ENCODE measurements around the gene ANKRD12. TPM values are rescaled to one million over a fixed set of nuclear protein-coding genes. Genes with fewer than 3 reads are reported as not detected.

ANKRD12 gene
- total and polyA plus RNA-seq, 9 donors = 8.8 to 115 (median 72.9) TPM

- no peak overlapping the region for H3K27ac ChIP-seq
- no peak for DNase-seq
- H3K9me3 ChIP-seq = peaks cover 0 to 12% of the 10 kb centered on the region in 2 donors
- WGBS, 3 donors = 98 to 100% (median 99%) methylated on average over 2 of the region's 2 CpGs
- H3K27me3 ChIP-seq = no peaks in the 10 kb centered on the region
- H3K4me1 ChIP-seq (ENCODE audit: insufficient read depth) = no peaks in the 10 kb centered on the region
- intact Hi-C loops (cut with DNase I) = no loop called here
- no peak overlapping the region for H3K4me3 ChIP-seq
- TF ChIP-seq POLR2A (IDR thresholded peaks at IDR 0.05) (no peak), CTCF (IDR thresholded peaks at IDR 0.05) (no peak), EP300 (IDR thresholded peaks at IDR 0.05) (no peak)
- H3K36me3 ChIP-seq = no peaks in the 10 kb centered on the region
These were observed 95.4 kb downstream of the ANKRD12 start for GRCh38 chr18:9231852-9232486.

GRCh38 chr18:9232977-9233376 is 96.4 kb downstream of the ANKRD12 start:
- intact Hi-C loops (cut with DNase I) = no loop called here
- no peak overlapping the region for H3K4me3 ChIP-seq
- 96 to 100% (median 99%) methylated on average over 4 of the region's 4 CpGs for WGBS, 3 donors
- no peaks in the 10 kb centered on the region for H3K4me1 ChIP-seq (ENCODE audit: insufficient read depth)
- no peak for DNase-seq
- H3K27me3 ChIP-seq = no peaks in the 10 kb centered on the region
- peaks cover 0 to 12% of the 10 kb centered on the region in 2 donors for H3K9me3 ChIP-seq
- no peak overlapping the region for H3K27ac ChIP-seq
- TF ChIP-seq POLR2A (IDR thresholded peaks at IDR 0.05) (no peak), EP300 (IDR thresholded peaks at IDR 0.05) (no peak), CTCF (IDR thresholded peaks at IDR 0.05) (no peak)
- no peaks in the 10 kb centered on the region for H3K36me3 ChIP-seq

GRCh38 chr18:9233771-9234440 is 97.3 kb downstream of the ANKRD12 start:
- no peaks in the 10 kb centered on the region for H3K27me3 ChIP-seq
- no peaks in the 10 kb centered on the region for H3K4me1 ChIP-seq (ENCODE audit: insufficient read depth)
- peaks cover 0 to 12% of the 10 kb centered on the region in 2 donors for H3K9me3 ChIP-seq
- no peak for TF ChIP-seq CTCF (IDR thresholded peaks at IDR 0.05)
- no peak for TF ChIP-seq EP300 (IDR thresholded peaks at IDR 0.05)
- TF ChIP-seq POLR2A (IDR thresholded peaks at IDR 0.05) = no peak
- WGBS, 3 donors = 96 to 98% (median 98%) methylated on average over 10 of the region's 10 CpGs
- no peaks in the 10 kb centered on the region for H3K36me3 ChIP-seq
- H3K27ac ChIP-seq = no peak overlapping the region
- H3K4me3 ChIP-seq = no peak overlapping the region
- DNase-seq = no peak
- intact Hi-C loops (cut with DNase I) = no loop called here

GRCh38 chr18:9234528-9234927 is 97.9 kb downstream of the ANKRD12 start:
- Histone ChIP-seq H3K4me1 (ENCODE audit: insufficient read depth) (no peaks in the 10 kb centered on the region), H3K9me3 (peaks cover 0 to 12% of the 10 kb centered on the region in 2 donors), H3K4me3 (no peak overlapping the region), H3K36me3 (no peaks in the 10 kb centered on the region), H3K27ac (no peak overlapping the region), H3K27me3 (no peaks in the 10 kb centered on the region)
- intact Hi-C loops (cut with DNase I) = no loop called here
- no peak for DNase-seq
- 97 to 100% (median 98%) methylated on average over 4 of the region's 4 CpGs for WGBS, 3 donors
- no peak for TF ChIP-seq EP300 (IDR thresholded peaks at IDR 0.05)

- no peak overlapping the region for H3K27ac ChIP-seq
- no peaks in the 10 kb centered on the region for H3K27me3 ChIP-seq
- DNase-seq = no peak
- TF ChIP-seq CTCF (IDR thresholded peaks at IDR 0.05) (no peak), EP300 (IDR thresholded peaks at IDR 0.05) (no peak), POLR2A (IDR thresholded peaks at IDR 0.05) (no peak)
- H3K4me1 ChIP-seq (ENCODE audit: insufficient read depth) = no peaks in the 10 kb centered on the region
- 91 to 98% (median 97%) methylated on average over 2 of the region's 2 CpGs for WGBS, 3 donors
- H3K36me3 ChIP-seq = no peaks in the 10 kb centered on the region
- H3K4me3 ChIP-seq = no peak overlapping the region
- peaks cover 0 to 8% of the 10 kb centered on the region in 2 donors for H3K9me3 ChIP-seq
- intact Hi-C loops (cut with DNase I) = no loop called here
These were observed 101.4 kb downstream of the ANKRD12 start for GRCh38 chr18:9237981-9238380.
